IPS-15b (cell line): ENCODE results near the gene ATP2A2.
"Not testable (repeated sequence)": the region's sequence is repeated elsewhere in the genome, so short reads cannot be mapped to it uniquely, and the experiment has no call there.

Experiments used
- H3K27me3 ChIP-seq: one replicate; pipeline ENCODE4 v1.6.1; 2013; ENCODE audit warnings: low read length; ENCODE audit not compliant: control insufficient read depth, insufficient read depth
- H3K36me3 ChIP-seq: one replicate; pipeline ENCODE4 v1.6.1; 2013; ENCODE audit warnings: low read length; ENCODE audit not compliant: control insufficient read depth, insufficient read depth
- H3K4me1 ChIP-seq: one replicate; pipeline ENCODE4 v1.6.1; 2013; ENCODE audit warnings: mild to moderate bottlenecking, low read length; ENCODE audit not compliant: control insufficient read depth, insufficient read depth
- H3K4me3 ChIP-seq: one replicate; pipeline ENCODE4 v1.5.1; 2013; ENCODE audit warnings: low read depth, low read length
- H3K9ac ChIP-seq: one replicate; pipeline ENCODE4 v1.6.1; 2013; ENCODE audit warnings: low read depth, mild to moderate bottlenecking, low read length
- H3K9me3 ChIP-seq: one replicate; pipeline ENCODE4 v1.6.1; 2013; ENCODE audit warnings: mild to moderate bottlenecking, low read length; ENCODE audit not compliant: control insufficient read depth, insufficient read depth

The ATP2A2 gene

GRCh38 chr12:110347767-110348166 lies 66.7 kb downstream of the ATP2A2 start:
- Histone ChIP-seq H3K4me1 (no peaks in the 10 kb centered on the region), H3K9me3 (no peaks in the 10 kb centered on the region), H3K36me3 (peaks cover 60% of the 10 kb centered on the region), H3K27me3 (no peaks in the 10 kb centered on the region), H3K4me3 (no peak overlapping the region), H3K9ac (no peak overlapping the region)

GRCh38 chr12:110348431-110349059 lies 67.5 kb downstream of the ATP2A2 start:
- Histone ChIP-seq H3K4me3 (no peak overlapping the region), H3K9me3 (no peaks in the 10 kb centered on the region), H3K9ac (no peak overlapping the region), H3K27me3 (no peaks in the 10 kb centered on the region), H3K36me3 (peaks cover 56% of the 10 kb centered on the region), H3K4me1 (no peaks in the 10 kb centered on the region)

- H3K36me3 ChIP-seq, result peaks cover 53% of the 10 kb centered on the region
- H3K9ac ChIP-seq, result no peak overlapping the region
- H3K27me3 ChIP-seq, result no peaks in the 10 kb centered on the region
- no peaks in the 10 kb centered on the region for H3K9me3 ChIP-seq
- no peaks in the 10 kb centered on the region for H3K4me1 ChIP-seq
- H3K4me3 ChIP-seq, result no peak overlapping the region
Measured at GRCh38 chr12:110349096-110349495, 68.0 kb downstream of the ATP2A2 start.

- Histone ChIP-seq H3K4me1 (no peaks in the 10 kb centered on the region), H3K9me3 (no peaks in the 10 kb centered on the region), H3K27me3 (no peaks in the 10 kb centered on the region), H3K4me3 (no peak overlapping the region), H3K9ac (no peak overlapping the region), H3K36me3 (peaks cover 48% of the 10 kb centered on the region)
Measured at GRCh38 chr12:110349514-110350151, 68.6 kb downstream of the ATP2A2 start.

- H3K36me3 ChIP-seq, result peaks cover 33% of the 10 kb centered on the region
Measured at GRCh38 chr12:110351119-110351518, 70.1 kb downstream of the ATP2A2 start.

GRCh38 chr12:110352401-110352800 lies 71.4 kb downstream of the ATP2A2 start:
- Histone ChIP-seq H3K36me3 (peaks cover 28% of the 10 kb centered on the region), H3K4me1 (no peaks in the 10 kb centered on the region), H3K9me3 (no peaks in the 10 kb centered on the region), H3K9ac (no peak overlapping the region), H3K27me3 (no peaks in the 10 kb centered on the region), H3K4me3 (no peak overlapping the region)

More at GRCh38 chr12:110351119-110351518, 70.1 kb downstream of the ATP2A2 start:
- Histone ChIP-seq H3K4me1 (no peaks in the 10 kb centered on the region), H3K4me3 (no peak overlapping the region), H3K27me3 (no peaks in the 10 kb centered on the region), H3K9ac (no peak overlapping the region), H3K9me3 (no peaks in the 10 kb centered on the region)

GRCh38 chr12:110353211-110353965 lies 72.3 kb downstream of the ATP2A2 start:
- H3K36me3 ChIP-seq, result peaks cover 18% of the 10 kb centered on the region
- no peak overlapping the region for H3K9ac ChIP-seq
- H3K4me1 ChIP-seq, result no peaks in the 10 kb centered on the region
- H3K9me3 ChIP-seq, result no peaks in the 10 kb centered on the region
- H3K4me3 ChIP-seq, result no peak overlapping the region
- H3K27me3 ChIP-seq, result no peaks in the 10 kb centered on the region

GRCh38 chr12:110354172-110354780 lies 73.2 kb downstream of the ATP2A2 start:
- Histone ChIP-seq H3K27me3 (no peaks in the 10 kb centered on the region), H3K36me3 (peaks cover 10% of the 10 kb centered on the region), H3K9ac (no peak overlapping the region), H3K4me3 (no peak overlapping the region), H3K4me1 (no peaks in the 10 kb centered on the region), H3K9me3 (no peaks in the 10 kb centered on the region)

GRCh38 chr12:110355073-110355472 lies 74.0 kb downstream of the ATP2A2 start:
- Histone ChIP-seq H3K36me3 (peaks cover 3% of the 10 kb centered on the region), H3K9me3 (no peaks in the 10 kb centered on the region), H3K4me1 (no peaks in the 10 kb centered on the region), H3K4me3 (no peak overlapping the region), H3K9ac (no peak overlapping the region), H3K27me3 (no peaks in the 10 kb centered on the region)

GRCh38 chr12:110358384-110359097 lies 77.5 kb downstream of the ATP2A2 start:
- not testable (repeated sequence) for H3K4me3 ChIP-seq, H3K9me3 ChIP-seq, H3K27me3 ChIP-seq, H3K36me3 ChIP-seq, H3K4me1 ChIP-seq, H3K9ac ChIP-seq

- Histone ChIP-seq H3K4me1 (no peaks in the 10 kb centered on the region), H3K36me3 (no peaks in the 10 kb centered on the region), H3K9ac (no peak overlapping the region), H3K9me3 (no peaks in the 10 kb centered on the region), H3K4me3 (no peak overlapping the region), H3K27me3 (no peaks in the 10 kb centered on the region)
Measured at GRCh38 chr12:110361216-110361615, 80.2 kb downstream of the ATP2A2 start.
